ENCODE results near the gene KIAA1210.
A peak's percentile ranks its signal among the peaks of the same experiment; 100 is the strongest.

KIAA1210 gene

GRCh38 chrX:119121341-119121740 is 6.3 kb downstream of the KIAA1210 start:
- H3K27ac ChIP-seq, result no peak overlapping the region
- no peak for TF ChIP-seq CTCF (conservative IDR thresholded peaks at IDR 0.05)

DNA sequence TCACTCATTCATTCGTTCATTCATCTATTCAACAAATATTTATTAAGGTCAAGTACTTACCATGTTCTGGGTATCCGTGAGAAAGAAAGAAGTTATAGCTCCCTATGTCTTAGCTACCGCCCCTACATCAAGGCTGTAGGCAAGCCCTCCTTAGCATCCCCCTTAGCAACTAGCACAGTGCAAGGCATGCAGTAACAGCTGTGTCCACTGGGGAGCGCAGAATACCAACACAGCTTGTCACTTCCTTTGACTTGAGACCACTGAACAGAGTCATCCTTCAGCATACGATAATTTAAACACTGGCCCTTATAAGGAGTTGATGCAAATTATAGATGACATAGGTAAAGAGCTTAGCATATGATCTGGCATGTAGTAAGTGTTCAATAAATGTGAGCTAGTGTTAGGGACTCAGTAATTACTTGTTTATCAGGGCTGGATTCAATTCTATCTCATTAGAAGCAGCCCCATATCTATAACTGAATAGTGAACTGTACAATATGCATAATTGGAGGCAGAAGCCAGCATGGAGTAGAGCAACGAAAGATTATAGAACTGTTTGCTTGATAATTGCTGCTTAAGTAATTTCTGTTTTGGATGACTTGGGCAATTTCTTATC is 8.7 kb downstream of the KIAA1210 start:
- TF ChIP-seq ZFX (IDR thresholded peaks at IDR 0.05) (no peak), CTCF (conservative IDR thresholded peaks at IDR 0.05) (peak; percentile 70)
- no peak overlapping the region for H3K27ac ChIP-seq

DNA sequence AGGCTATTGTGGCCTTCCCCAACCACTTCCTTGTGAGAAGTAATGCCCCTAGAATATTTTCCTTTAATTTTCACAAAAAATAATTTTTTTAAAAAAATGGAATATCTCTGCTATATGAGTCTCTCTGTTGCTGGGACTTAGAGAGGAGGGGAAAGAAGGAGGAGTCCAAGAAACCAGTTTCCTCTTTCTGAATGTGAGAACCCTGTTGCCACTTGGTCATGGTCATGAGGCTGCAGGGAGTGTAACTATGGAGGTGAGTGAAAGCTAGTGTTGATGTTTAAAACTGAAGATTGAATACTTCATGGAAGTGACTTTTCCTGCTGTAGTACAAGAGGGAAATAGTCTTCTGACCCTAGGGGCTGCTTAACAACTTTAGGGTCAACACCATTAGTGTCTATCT is 20.4 kb downstream of the KIAA1210 start:
- TF ChIP-seq CTCF (conservative IDR thresholded peaks at IDR 0.05), result no peak
- no peak for TF ChIP-seq ZFX (IDR thresholded peaks at IDR 0.05)
- H3K27ac ChIP-seq, result no peak overlapping the region

- no peak for TF ChIP-seq CTCF (conservative IDR thresholded peaks at IDR 0.05)
- TF ChIP-seq ZFX (IDR thresholded peaks at IDR 0.05), result no peak
- H3K27ac ChIP-seq, result no peak overlapping the region
Measured at GRCh38 chrX:119105826-119106225, 21.8 kb downstream of the KIAA1210 start.

GRCh38 chrX:119101168-119101567 is 26.4 kb downstream of the KIAA1210 start:
- no peak overlapping the region for H3K27ac ChIP-seq
- TF ChIP-seq CTCF (conservative IDR thresholded peaks at IDR 0.05) (no peak), ZFX (IDR thresholded peaks at IDR 0.05) (no peak)

DNA sequence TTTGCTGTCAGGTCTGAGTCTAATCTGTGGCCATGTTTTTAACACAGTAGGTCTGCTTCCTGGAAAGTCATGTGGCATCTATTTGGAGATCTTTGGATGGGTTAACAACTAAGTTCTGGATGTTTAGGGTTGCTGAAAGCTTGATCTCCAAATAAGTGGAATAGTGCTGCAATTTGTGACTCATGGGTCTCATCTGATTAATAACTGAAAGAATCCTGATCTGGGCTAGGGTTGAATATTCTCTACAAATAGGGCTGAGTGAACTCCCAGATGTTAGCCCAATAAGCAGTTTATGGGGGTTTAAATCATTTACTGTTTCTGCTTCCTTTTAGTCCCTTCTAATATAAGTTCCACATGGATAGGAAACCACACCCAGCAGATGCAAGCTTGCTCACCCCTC is 31.7 kb downstream of the KIAA1210 start:
- TF ChIP-seq ZFX (IDR thresholded peaks at IDR 0.05) (no peak), CTCF (conservative IDR thresholded peaks at IDR 0.05) (no peak)
- no peak overlapping the region for H3K27ac ChIP-seq

DNA sequence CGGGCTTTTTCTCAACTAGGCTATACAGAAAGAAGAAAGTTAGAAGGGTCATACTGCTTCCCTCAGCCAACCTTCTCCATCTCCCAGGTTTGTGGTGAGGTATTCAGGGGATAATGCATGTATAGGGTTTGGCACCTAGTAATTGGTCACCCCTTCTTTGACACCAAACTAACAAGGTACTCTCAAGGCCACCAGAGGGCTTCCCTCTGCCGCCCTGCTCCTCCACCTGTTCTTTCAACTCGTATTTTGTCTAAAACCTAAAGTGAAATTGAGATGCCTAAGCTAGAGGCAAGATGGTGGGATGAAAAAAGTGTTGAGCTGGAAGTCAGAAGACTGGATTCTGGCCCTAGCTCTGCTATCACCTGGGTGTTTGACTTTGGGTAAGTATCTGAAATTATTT is 32.8 kb downstream of the KIAA1210 start:
- H3K27ac ChIP-seq, result no peak overlapping the region
- TF ChIP-seq CTCF (conservative IDR thresholded peaks at IDR 0.05) (peak; percentile 17; the same call in 1 of the 2 replicates), ZFX (IDR thresholded peaks at IDR 0.05) (no peak)

Data from C4-2B (cell line).